H1 (cell line): ENCODE data around the gene RPL28. TPM values are rescaled to one million over a fixed set of nuclear protein-coding genes. Genes with fewer than 3 reads are reported as not detected.

Source experiments
- CTCF ChIA-PET: fragments of 300-600 bp; sonication (Branson Sonifier 250); formaldehyde crosslinking; loops from one replicate; lab custom pipeline; 2021; ENCODE audit not compliant: partially characterized antibody; lab: Charles Lee
- POLR2A ChIA-PET: fragments of 300-600 bp; sonication (Branson Sonifier 250); formaldehyde crosslinking; loops from one replicate; lab custom pipeline; 2021; ENCODE audit warnings: inconsistent platforms; ENCODE audit not compliant: partially characterized antibody; lab: Charles Lee
- DNase-seq, 2 experiments: peaks; one replicate each; pipeline versions ENCODE4 v3.0.0 to v3.0.0-alpha.2; 2010 to 2022; ENCODE audit warnings: low spot score in 2 of 2, low read depth in 1 of 2, mixed read lengths in 1 of 2
- FAIRE-seq: peaks from 2 replicates; lab custom pipeline; 2011; peaks lifted over from hg19 to GRCh38; lab: Jason Lieb, UNC
- H2AFZ ChIP-seq: 2 replicates; pipeline ENCODE4 v1.8.1; 2012; ENCODE audit warnings: low read length, inconsistent platforms
- H2AK5ac ChIP-seq: 2 replicates; pipeline ENCODE4 v1.6.1; 2013; ENCODE audit warnings: low read depth, low read length
- H2BK120ac ChIP-seq: replicated peaks from 2 replicates; pipeline ENCODE3; 2013; ENCODE audit warnings: low read depth, low read length, inconsistent platforms
- H2BK12ac ChIP-seq: 2 replicates; pipeline ENCODE4 v1.6.1; 2013; ENCODE audit warnings: low read depth, low read length
- H2BK15ac ChIP-seq: 2 replicates; pipeline ENCODE4 v1.6.1; 2013; ENCODE audit warnings: low read length
- H2BK20ac ChIP-seq: 2 replicates; pipeline ENCODE4 v1.6.1; 2013; ENCODE audit warnings: low read length
- H2BK5ac ChIP-seq: 2 replicates; pipeline ENCODE4 v1.6.1; 2013; ENCODE audit warnings: low read depth, low read length
- H3K14ac ChIP-seq: 2 replicates; pipeline ENCODE4 v1.6.1; 2013; ENCODE audit warnings: inconsistent platforms; ENCODE audit not compliant: insufficient read length
- H3K18ac ChIP-seq: 2 replicates; pipeline ENCODE4 v1.6.1; 2013; ENCODE audit warnings: low read length; ENCODE audit errors: extremely low read depth
- H3K23ac ChIP-seq: 2 replicates; pipeline ENCODE4 v1.6.1; 2013; ENCODE audit warnings: inconsistent platforms; ENCODE audit not compliant: insufficient read length
- H3K23me2 ChIP-seq: 2 replicates; pipeline ENCODE4 v1.6.1; 2013; ENCODE audit warnings: low read depth, low read length
- H3K27ac ChIP-seq: 2 replicates; pipeline ENCODE4 v1.6.1; 2011; ENCODE audit warnings: low read depth, low read length, inconsistent platforms
- H3K27me3 ChIP-seq, 4 experiments: replicated peaks in 1 of 4; 1 replicate in 1 of 4; 2 replicates in 3 of 4; pipeline versions ENCODE4 v1.6.1 to v1.8.1; 2011 to 2013; ENCODE audit warnings: low read length in 3 of 4, mild to moderate bottlenecking in 3 of 4, inconsistent platforms in 2 of 4, mixed read lengths in 2 of 4, moderate library complexity in 1 of 4; ENCODE audit not compliant: control insufficient read depth in 3 of 4, insufficient read depth in 3 of 4; ENCODE audit errors: extremely low read depth in 1 of 4
- H3K36me3 ChIP-seq, 4 experiments: 2 replicates each; pipeline versions ENCODE4 v1.6.1 to v1.8.1; 2011 to 2013; ENCODE audit warnings: mild to moderate bottlenecking in 4 of 4, low read length in 3 of 4, moderate library complexity in 2 of 4, control low read depth in 1 of 4, inconsistent platforms in 1 of 4; ENCODE audit not compliant: insufficient read depth in 4 of 4, control insufficient read depth in 2 of 4
- H3K4ac ChIP-seq: replicated peaks from 2 replicates; pipeline ENCODE3; 2013; ENCODE audit warnings: low read length, low read depth, mixed read lengths, inconsistent platforms; ENCODE audit not compliant: insufficient read length
- H3K4me1 ChIP-seq, 4 experiments: replicated peaks in 1 of 4; 1 replicate in 1 of 4; 2 replicates in 3 of 4; pipeline versions ENCODE4 v1.6.1 to v1.8.1; 2011 to 2013; ENCODE audit warnings: low read length in 3 of 4, inconsistent platforms in 2 of 4, mixed read lengths in 1 of 4; ENCODE audit not compliant: insufficient read depth in 4 of 4, control insufficient read depth in 3 of 4
- H3K4me2 ChIP-seq, 2 experiments: 2 replicates each; pipeline versions ENCODE4 v1.6.1 to v1.8.1; 2011 to 2013; ENCODE audit warnings: low read depth in 2 of 2, low read length in 2 of 2, control low read depth in 1 of 2, inconsistent platforms in 1 of 2, mild to moderate bottlenecking in 1 of 2; ENCODE audit not compliant: insufficient read depth in 1 of 2
- H3K4me3 ChIP-seq, 4 experiments: fragments of 200-600, 300-600 bp in 1 of 4; sonication (generic), shearing (Covaris generic), sonication (Bioruptor Twin) in 1 of 4; 2 replicates each; pipeline versions ENCODE4 v1.5.1 to v1.8.1; 2011 to 2016; ENCODE audit warnings: low read length in 4 of 4, low read depth in 3 of 4, control low read depth in 2 of 4, inconsistent platforms in 2 of 4, mild to moderate bottlenecking in 2 of 4, mixed read lengths in 1 of 4, moderate library complexity in 1 of 4; ENCODE audit not compliant: insufficient read depth in 2 of 4; ENCODE audit errors: extremely low read depth in 1 of 4
- H3K56ac ChIP-seq: replicated peaks from 2 replicates; pipeline ENCODE3; 2013; ENCODE audit warnings: low read depth, mild to moderate bottlenecking, mixed read lengths, low read length, inconsistent platforms; ENCODE audit not compliant: insufficient read length
- H3K79me1 ChIP-seq: 2 replicates; pipeline ENCODE4 v1.6.1; 2013; ENCODE audit warnings: low read depth, low read length, control low read depth
- H3K79me2 ChIP-seq, 2 experiments: 2 replicates each; pipeline versions ENCODE4 v1.6.1 to v1.8.1; 2012 to 2013; ENCODE audit warnings: low read length in 2 of 2, mild to moderate bottlenecking in 2 of 2, inconsistent platforms in 1 of 2; ENCODE audit not compliant: insufficient read depth in 2 of 2, control insufficient read depth in 1 of 2
- H3K9ac ChIP-seq, 4 experiments: replicated peaks in 1 of 4; 1 replicate in 1 of 4; 2 replicates in 3 of 4; pipeline versions ENCODE4 v1.6.1 to v1.8.1; 2011 to 2013; ENCODE audit warnings: low read depth in 3 of 4, low read length in 3 of 4, control low read depth in 2 of 4, mild to moderate bottlenecking in 2 of 4, moderate library complexity in 2 of 4, inconsistent platforms in 1 of 4; ENCODE audit errors: extremely low read depth in 1 of 4
- H3K9me3 ChIP-seq, 2 experiments: 2 replicates each; pipeline versions ENCODE4 v1.6.1 to v1.8.1; 2012 to 2013; ENCODE audit warnings: mild to moderate bottlenecking in 2 of 2, moderate library complexity in 2 of 2, control low read depth in 1 of 2, inconsistent platforms in 1 of 2, low read depth in 1 of 2, low read length in 1 of 2, mixed read lengths in 1 of 2; ENCODE audit not compliant: insufficient read depth in 2 of 2
- H4K20me1 ChIP-seq, 2 experiments: replicated peaks in 1 of 2; 2 replicates each; pipeline versions ENCODE3 to v1.8.1; 2011 to 2013; ENCODE audit warnings: inconsistent platforms in 2 of 2, low read length in 2 of 2, mild to moderate bottlenecking in 1 of 2; ENCODE audit not compliant: insufficient read depth in 2 of 2, control insufficient read depth in 1 of 2
- H4K5ac ChIP-seq: 2 replicates; pipeline ENCODE4 v1.6.1; 2013; ENCODE audit warnings: low read length, low read depth, mixed read lengths, inconsistent platforms; ENCODE audit not compliant: insufficient read length
- H4K8ac ChIP-seq: 2 replicates; pipeline ENCODE4 v1.8.0; 2013; ENCODE audit warnings: mild to moderate bottlenecking, moderate library complexity, low read length, inconsistent platforms; ENCODE audit not compliant: insufficient read depth; ENCODE audit errors: extremely low read depth
- H4K91ac ChIP-seq: replicated peaks from 2 replicates; pipeline ENCODE3; 2013; ENCODE audit warnings: low read length, mixed read lengths, inconsistent platforms; ENCODE audit not compliant: insufficient read length
- CREB1 ChIP-seq: IDR thresholded peaks from 2 replicates; pipeline ENCODE4 v1.6.1; 2012; ENCODE audit warnings: inconsistent platforms
- EGR1 ChIP-seq: IDR thresholded peaks from 2 replicates; pipeline ENCODE4 v1.6.1; 2011; ENCODE audit warnings: low read depth, low read length, borderline replicate concordance
- FOSL1 ChIP-seq: IDR thresholded peaks from 2 replicates; pipeline ENCODE4 v1.6.1; 2011; ENCODE audit warnings: mild to moderate bottlenecking, low read depth, low read length, moderate library complexity; ENCODE audit not compliant: insufficient read depth
- GTF2F1 ChIP-seq: IDR thresholded peaks from 2 replicates; pipeline ENCODE4 v1.6.1; 2012; ENCODE audit warnings: low read depth, low read length, improper control_type of control experiment, borderline replicate concordance
- KDM4A ChIP-seq: IDR thresholded peaks from one replicate; pipeline ENCODE4 v1.7.1; 2012; ENCODE audit warnings: low read depth, mild to moderate bottlenecking, moderate library complexity, low read length, inconsistent platforms; ENCODE audit not compliant: severe bottlenecking
- NANOG ChIP-seq: IDR thresholded peaks from 2 replicates; pipeline ENCODE4 v1.6.1; 2011; ENCODE audit warnings: low read length, low read depth, mild to moderate bottlenecking, inconsistent platforms; ENCODE audit not compliant: insufficient read depth, poor library complexity, severe bottlenecking
- RAD21 ChIP-seq, 2 experiments: IDR thresholded peaks in 1 of 2; conservative IDR thresholded peaks in 1 of 2; 2 replicates each; pipeline ENCODE4 v1.6.1; 2011; ENCODE audit warnings: low read depth in 2 of 2, low read length in 2 of 2, improper control_type of control experiment in 1 of 2, inconsistent platforms in 1 of 2, mild to moderate bottlenecking in 1 of 2, moderate library complexity in 1 of 2
- SP2 ChIP-seq: IDR thresholded peaks from 2 replicates; pipeline ENCODE4 v1.6.1; 2012; ENCODE audit warnings: mild to moderate bottlenecking, low read length, inconsistent platforms
- WGBS, 2 experiments: shearing (Covaris generic) in 1 of 2; methylation state at CpG; one replicate each; pipeline versions ENCODE4 v1.1.6 to v1.1.7; 2013 to 2015; ENCODE audit warnings: low lambda C conversion rate in 2 of 2, mixed read lengths in 2 of 2, inconsistent platforms in 1 of 2, low coverage in 1 of 2, missing lambda C conversion rate in 1 of 2; ENCODE audit not compliant: insufficient replicate concordance in 2 of 2, insufficient coverage in 1 of 2, insufficient read length in 1 of 2; ENCODE audit errors: extremely low coverage in 1 of 2, missing lambda C conversion rate in 1 of 2; 5-methylcytosine and 5-hydroxymethylcytosine counted together
- polyA plus RNA-seq, 7 experiments: library from polyadenylated mRNA; depleted of rRNA in 3 of 7; stranded (reverse) in 5 of 7; unstranded in 2 of 7; fragments of >200 nt in 5 of 7; fragments of 200-250 nt in 2 of 7; gene quantifications; 1 replicate in 5 of 7; 2 replicates in 1 of 7; 4 replicates in 1 of 7; pipeline versions ENCODE4 v1.2.1 to v1.2.3, GENCODE V29; 2011 to 2013; ENCODE audit warnings: missing spikeins in 2 of 7, mixed read lengths in 2 of 7
- total RNA-seq: library from RNA; stranded (reverse); fragmentation: NEBNext Ultra II Directional; extraction: Animal tissue kit (Norgen Biotek cat#: 25700); gene quantifications from 2 replicates; pipeline ENCODE4 v1.2.1, GENCODE V29; 2021
- TF ChIP-seq, protein P1 (sequence below): IDR thresholded peaks from 2 replicates; pipeline ENCODE4 v1.6.1; 2012; ENCODE audit warnings: inconsistent platforms

Gene RPL28
- total and polyA plus RNA-seq, 2 of the 8 experiments (the other 6 are each of a cell fraction or from before 2014, with no cell fraction given), result 2,123 to 8,402 TPM

DNA sequence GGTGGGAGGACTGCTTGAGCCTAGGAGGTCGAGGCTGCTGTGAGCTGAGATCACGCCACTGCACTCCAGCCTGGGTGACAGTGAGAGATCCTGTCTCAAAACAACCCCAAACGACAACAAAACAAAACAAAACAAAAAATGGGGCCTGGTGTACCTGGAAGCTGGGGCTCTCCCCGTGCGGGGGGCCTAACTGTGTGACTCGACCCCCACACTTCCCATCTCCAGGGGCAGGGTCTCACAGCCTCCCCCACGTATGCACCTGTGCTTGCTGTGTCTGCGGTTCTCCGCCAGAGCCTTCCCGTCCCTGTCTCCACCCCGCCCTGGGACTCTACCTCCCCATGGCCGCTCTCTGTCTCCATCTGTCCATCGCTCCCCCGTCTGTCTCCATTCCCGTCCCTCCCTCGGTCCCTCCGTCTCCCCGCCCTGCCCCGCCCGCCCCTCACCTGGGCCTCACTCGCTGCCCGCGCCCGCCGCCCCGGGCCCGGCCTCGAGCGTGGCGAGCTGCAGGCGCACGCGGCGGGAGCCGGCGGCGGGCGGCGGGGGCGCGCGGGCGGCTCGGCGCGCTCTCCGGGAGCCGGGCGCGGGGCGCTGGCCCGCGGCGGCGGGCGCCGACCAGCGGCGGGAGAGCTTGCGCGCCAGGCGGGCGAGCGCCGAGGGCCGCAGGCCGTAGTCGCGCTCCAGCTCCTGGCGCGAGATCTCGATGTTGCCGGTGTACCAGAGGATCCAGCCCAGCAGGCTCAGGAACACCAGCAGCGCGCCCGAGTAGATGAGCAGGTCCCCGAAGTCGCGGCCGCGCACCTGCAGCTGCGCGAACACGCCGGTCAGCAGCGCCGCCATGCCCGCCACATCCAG is 2.2 kb upstream of the RPL28 start:
- H3K27me3 ChIP-seq, result peaks cover 0 to 10% (median 4%) of the 10 kb centered on the region in 4 experiments; a peak in 4 of 7 replicates
- no peak overlapping the region for H2BK20ac ChIP-seq
- no peak overlapping the region for H2BK12ac ChIP-seq
- H4K20me1 ChIP-seq, result peaks cover 19 to 36% of the 10 kb centered on the region in 2 experiments
- peaks cover 13 to 20% (median 16%) of the 10 kb centered on the region in 4 experiments for H3K36me3 ChIP-seq
- H3K4me1 ChIP-seq, result peaks cover 0 to 37% (median 25%) of the 10 kb centered on the region in 4 experiments; a peak in 6 of 7 replicates
- peak overlapping the region; percentile 52 for H4K5ac ChIP-seq
- H2BK15ac ChIP-seq, result peak overlapping the region; percentile 81; the same call in 1 of the 2 replicates
- H3K23me2 ChIP-seq, result peaks cover 31% of the 10 kb centered on the region
- no peak overlapping the region; the same call in 1 of the 2 replicates for H2AK5ac ChIP-seq
- H3K9me3 ChIP-seq, result no peaks in the 10 kb centered on the region
- no peak for FAIRE-seq
- peak overlapping the region; percentile 89 to 97 (median 94) for H3K4me3 ChIP-seq
- 5% methylated on average over 47 of the region's 88 CpGs; no CpG with 5 or more reads in 1 of the 2 experiments for WGBS, 2 experiments
- H3K56ac ChIP-seq, result no peak overlapping the region
- peak in 1 of 2 experiments; percentile 72 for DNase-seq
- POLR2A ChIA-PET, result interaction anchor here (0.5 to 26.7 kb wide), 32 partner anchors 8 to 296 kb away, joined by 3 to 874 read pairs (median 5); partner anchors contain the start of genes COX6B2, FIZ1, IL11 and KMT5C
- no peak overlapping the region for H3K23ac ChIP-seq
- peaks cover 23% of the 10 kb centered on the region for H3K79me1 ChIP-seq
- peak overlapping the region; percentile 91; the same call in 1 of the 2 replicates for H2AFZ ChIP-seq
- H4K8ac ChIP-seq, result peak overlapping the region; percentile 92
- H3K4ac ChIP-seq, result peak overlapping the region; percentile 91
- H2BK5ac ChIP-seq, result peak overlapping the region; percentile 80; the same call in 1 of the 2 replicates
- peak overlapping the region; percentile 88 for H3K18ac ChIP-seq
- no peak overlapping the region for H2BK120ac ChIP-seq
- H3K14ac ChIP-seq, result peak overlapping the region; percentile 99
- CTCF ChIA-PET, result interaction anchor here (0.9 to 3.2 kb wide), 21 partner anchors 10 to 503 kb away, joined by 3 to 37 read pairs (median 4); partner anchors contain the start of gene UBE2S
- H3K27ac ChIP-seq, result no peak overlapping the region
- peaks cover 17 to 26% of the 10 kb centered on the region in 2 experiments; a peak in 3 of 4 replicates for H3K79me2 ChIP-seq
- peak overlapping the region; percentile 86 for H4K91ac ChIP-seq
- peak overlapping the region; percentile 93 to 95 for H3K4me2 ChIP-seq
- H3K9ac ChIP-seq, result peak overlapping the region; percentile 47 to 94 (median 54)
- TF ChIP-seq GTF2F1, result no peak
- peak; percentile 21; the same call in 1 of the 2 replicates for TF ChIP-seq CREB1
- peak in 1 of 2 experiments; percentile 34; a peak in 2 of 4 replicates for TF ChIP-seq RAD21 (IDR thresholded peaks at IDR 0.05 in 1 of 2, conservative IDR thresholded peaks at IDR 0.05 in 1 of 2; ENCODE audit: low read depth in 2 of 2, low read length in 2 of 2)
- no peak for TF ChIP-seq SP2
- TF ChIP-seq EGR1, result no peak
- TF ChIP-seq, protein P1, sequence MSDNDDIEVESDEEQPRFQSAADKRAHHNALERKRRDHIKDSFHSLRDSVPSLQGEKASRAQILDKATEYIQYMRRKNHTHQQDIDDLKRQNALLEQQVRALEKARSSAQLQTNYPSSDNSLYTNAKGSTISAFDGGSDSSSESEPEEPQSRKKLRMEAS, result peak; percentile 52; the same call in 1 of the 2 replicates
- TF ChIP-seq NANOG, result no peak
- TF ChIP-seq KDM4A, result peak; percentile 16
- no peak for TF ChIP-seq FOSL1
